Panc1 (cell line): Measurements from ENCODE around the gene POU3F1.

Experiments used
- CTCF ChIP-seq: fragments of 450-650 bp; IDR thresholded peaks from 2 replicates; pipeline ENCODE4 v1.5.1; 2017; ENCODE audit warnings: mild to moderate bottlenecking
- POLR2AphosphoS5 ChIP-seq: IDR thresholded peaks from 2 replicates; pipeline ENCODE4 v1.6.1; 2012; ENCODE audit warnings: mild to moderate bottlenecking, low read depth, low read length, moderate library complexity
- REST ChIP-seq, 2 experiments: IDR thresholded peaks; 2 replicates each; pipeline ENCODE4 v1.6.1; 2011 to 2012; ENCODE audit warnings: low read depth in 2 of 2, control low read depth in 1 of 2, low read length in 1 of 2, mild to moderate bottlenecking in 1 of 2, moderate library complexity in 1 of 2; ENCODE audit not compliant: insufficient read depth in 1 of 2
- TCF7L2 ChIP-seq: IDR thresholded peaks from 2 replicates; pipeline ENCODE4 v1.6.1; 2011; ENCODE audit warnings: mild to moderate bottlenecking, low read depth, low read length, inconsistent platforms

GRCh38 chr1:38013227-38013622 lies 33.4 kb downstream of the POU3F1 start:
- TF ChIP-seq CTCF, result no peak
- no peak for TF ChIP-seq POLR2AphosphoS5
- TF ChIP-seq REST (IDR thresholded peaks at IDR 0.05; ENCODE audit: insufficient read depth in 1 of 2, low read depth in 2 of 2, low read length in 1 of 2), result no peak
- no peak for TF ChIP-seq TCF7L2
